ENCODE data around the gene ASCC1.

Gene ASCC1

GRCh38 chr10:72105098-72105475, 111.0 kb downstream of the ASCC1 start:
- H3K27me3 ChIP-seq (ENCODE audit: control insufficient read depth, insufficient read depth, low read length, poor library complexity, severe bottlenecking) = no peaks in the 10 kb centered on the region
- 94 to 95% methylated on average over 9 of the region's 9 CpGs for WGBS, 2 experiments

GRCh38 chr10:72104472-72105097, 111.5 kb downstream of the ASCC1 start:
- Histone ChIP-seq H3K27me3 (ENCODE audit: control insufficient read depth, insufficient read depth, low read length, poor library complexity, severe bottlenecking) (no peaks in the 10 kb centered on the region), H3K4me1 (ENCODE audit: control insufficient read depth, insufficient read depth, low read length) (no peaks in the 10 kb centered on the region), H3K27ac (ENCODE audit: insufficient read depth, low read depth, low read length, poor library complexity, severe bottlenecking) (no peak overlapping the region), H3K36me3 (ENCODE audit: control insufficient read depth, insufficient read depth, low read length) (no peaks in the 10 kb centered on the region), H3K9me3 (ENCODE audit: control insufficient read depth, low read length) (no peaks in the 10 kb centered on the region), H3K4me3 (ENCODE audit: insufficient read depth, low read depth, low read length) (no peak overlapping the region)
- WGBS, 2 experiments = 92 to 96% methylated on average over 6 to 8 of the region's 8 CpGs

More at GRCh38 chr10:72105098-72105475, 111.0 kb downstream of the ASCC1 start:
- Histone ChIP-seq H3K9me3 (ENCODE audit: control insufficient read depth, low read length) (no peaks in the 10 kb centered on the region), H3K36me3 (ENCODE audit: control insufficient read depth, insufficient read depth, low read length) (no peaks in the 10 kb centered on the region), H3K4me1 (ENCODE audit: control insufficient read depth, insufficient read depth, low read length) (no peaks in the 10 kb centered on the region), H3K27ac (ENCODE audit: insufficient read depth, low read depth, low read length, poor library complexity, severe bottlenecking) (no peak overlapping the region), H3K4me3 (ENCODE audit: insufficient read depth, low read depth, low read length) (no peak overlapping the region)

GRCh38 chr10:72099600-72099921, 116.5 kb downstream of the ASCC1 start:
- H3K27ac ChIP-seq (ENCODE audit: insufficient read depth, low read depth, low read length, poor library complexity, severe bottlenecking) = no peak overlapping the region
- 92 to 97% methylated on average over 10 of the region's 10 CpGs for WGBS, 2 experiments

GRCh38 chr10:72098836-72099599, 117.1 kb downstream of the ASCC1 start:
- Histone ChIP-seq H3K4me1 (ENCODE audit: control insufficient read depth, insufficient read depth, low read length) (peaks cover 9% of the 10 kb centered on the region), H3K4me3 (ENCODE audit: insufficient read depth, low read depth, low read length) (no peak overlapping the region), H3K27me3 (ENCODE audit: control insufficient read depth, insufficient read depth, low read length, poor library complexity, severe bottlenecking) (no peaks in the 10 kb centered on the region), H3K27ac (ENCODE audit: insufficient read depth, low read depth, low read length, poor library complexity, severe bottlenecking) (no peak overlapping the region), H3K9me3 (ENCODE audit: control insufficient read depth, low read length) (no peaks in the 10 kb centered on the region), H3K36me3 (ENCODE audit: control insufficient read depth, insufficient read depth, low read length) (no peaks in the 10 kb centered on the region)
- WGBS, 2 experiments = 88 to 93% methylated on average over 6 of the region's 6 CpGs

More at GRCh38 chr10:72099600-72099921, 116.5 kb downstream of the ASCC1 start:
- Histone ChIP-seq H3K9me3 (ENCODE audit: control insufficient read depth, low read length) (no peaks in the 10 kb centered on the region), H3K4me1 (ENCODE audit: control insufficient read depth, insufficient read depth, low read length) (peaks cover 9% of the 10 kb centered on the region), H3K4me3 (ENCODE audit: insufficient read depth, low read depth, low read length) (no peak overlapping the region), H3K36me3 (ENCODE audit: control insufficient read depth, insufficient read depth, low read length) (no peaks in the 10 kb centered on the region), H3K27me3 (ENCODE audit: control insufficient read depth, insufficient read depth, low read length, poor library complexity, severe bottlenecking) (no peaks in the 10 kb centered on the region)

GRCh38 chr10:72098301-72098835, 117.7 kb downstream of the ASCC1 start:
- no peak overlapping the region for H3K27ac ChIP-seq (ENCODE audit: insufficient read depth, low read depth, low read length, poor library complexity, severe bottlenecking)
- no peaks in the 10 kb centered on the region for H3K36me3 ChIP-seq (ENCODE audit: control insufficient read depth, insufficient read depth, low read length)
- no peaks in the 10 kb centered on the region for H3K27me3 ChIP-seq (ENCODE audit: control insufficient read depth, insufficient read depth, low read length, poor library complexity, severe bottlenecking)
- peaks cover 9% of the 10 kb centered on the region for H3K4me1 ChIP-seq (ENCODE audit: control insufficient read depth, insufficient read depth, low read length)
- WGBS, 2 experiments = 90 to 92% methylated on average over 3 of the region's 3 CpGs
- no peaks in the 10 kb centered on the region for H3K9me3 ChIP-seq (ENCODE audit: control insufficient read depth, low read length)
- no peak overlapping the region for H3K4me3 ChIP-seq (ENCODE audit: insufficient read depth, low read depth, low read length)

GRCh38 chr10:72097448-72098300, 118.4 kb downstream of the ASCC1 start:
- H3K36me3 ChIP-seq (ENCODE audit: control insufficient read depth, insufficient read depth, low read length) = no peaks in the 10 kb centered on the region
- H3K4me1 ChIP-seq (ENCODE audit: control insufficient read depth, insufficient read depth, low read length) = peaks cover 9% of the 10 kb centered on the region
- no peak overlapping the region for H3K27ac ChIP-seq (ENCODE audit: insufficient read depth, low read depth, low read length, poor library complexity, severe bottlenecking)
- H3K4me3 ChIP-seq (ENCODE audit: insufficient read depth, low read depth, low read length) = no peak overlapping the region
- no peaks in the 10 kb centered on the region for H3K27me3 ChIP-seq (ENCODE audit: control insufficient read depth, insufficient read depth, low read length, poor library complexity, severe bottlenecking)
- H3K9me3 ChIP-seq (ENCODE audit: control insufficient read depth, low read length) = no peaks in the 10 kb centered on the region
- 93 to 96% methylated on average over 9 of the region's 9 CpGs for WGBS, 2 experiments

- 85% methylated on average over 9 of the region's 9 CpGs for WGBS, 2 experiments
- Histone ChIP-seq H3K4me1 (ENCODE audit: control insufficient read depth, insufficient read depth, low read length) (peaks cover 9% of the 10 kb centered on the region), H3K9me3 (ENCODE audit: control insufficient read depth, low read length) (no peaks in the 10 kb centered on the region), H3K4me3 (ENCODE audit: insufficient read depth, low read depth, low read length) (no peak overlapping the region), H3K27me3 (ENCODE audit: control insufficient read depth, insufficient read depth, low read length, poor library complexity, severe bottlenecking) (no peaks in the 10 kb centered on the region), H3K27ac (ENCODE audit: insufficient read depth, low read depth, low read length, poor library complexity, severe bottlenecking) (peak overlapping the region; percentile 16), H3K36me3 (ENCODE audit: control insufficient read depth, insufficient read depth, low read length) (no peaks in the 10 kb centered on the region)
Observed at GRCh38 chr10:72096115-72097000, 119.7 kb downstream of the ASCC1 start.

GRCh38 chr10:72095195-72095594, 120.9 kb downstream of the ASCC1 start:
- Histone ChIP-seq H3K9me3 (ENCODE audit: control insufficient read depth, low read length) (no peaks in the 10 kb centered on the region), H3K36me3 (ENCODE audit: control insufficient read depth, insufficient read depth, low read length) (no peaks in the 10 kb centered on the region), H3K27ac (ENCODE audit: insufficient read depth, low read depth, low read length, poor library complexity, severe bottlenecking) (no peak overlapping the region), H3K4me1 (ENCODE audit: control insufficient read depth, insufficient read depth, low read length) (peaks cover 9% of the 10 kb centered on the region), H3K4me3 (ENCODE audit: insufficient read depth, low read depth, low read length) (no peak overlapping the region), H3K27me3 (ENCODE audit: control insufficient read depth, insufficient read depth, low read length, poor library complexity, severe bottlenecking) (peaks cover 4% of the 10 kb centered on the region)
- WGBS, 2 experiments = 95 to 97% methylated on average over 4 of the region's 4 CpGs

- no peak overlapping the region for H3K27ac ChIP-seq (ENCODE audit: insufficient read depth, low read depth, low read length, poor library complexity, severe bottlenecking)
- H3K36me3 ChIP-seq (ENCODE audit: control insufficient read depth, insufficient read depth, low read length) = no peaks in the 10 kb centered on the region
- no peak overlapping the region for H3K4me3 ChIP-seq (ENCODE audit: insufficient read depth, low read depth, low read length)
- H3K27me3 ChIP-seq (ENCODE audit: control insufficient read depth, insufficient read depth, low read length, poor library complexity, severe bottlenecking) = peaks cover 10% of the 10 kb centered on the region
- H3K4me1 ChIP-seq (ENCODE audit: control insufficient read depth, insufficient read depth, low read length) = peaks cover 9% of the 10 kb centered on the region
- 94 to 100% methylated on average over 2 of the region's 2 CpGs for WGBS, 2 experiments
- no peaks in the 10 kb centered on the region for H3K9me3 ChIP-seq (ENCODE audit: control insufficient read depth, low read length)
Observed at GRCh38 chr10:72094574-72094973, 121.5 kb downstream of the ASCC1 start.

All from ectodermal cell (in vitro differentiated cells).